NB4 (cell line): ENCODE measurements around the gene DOCK3.

Experiments
- DNase-seq: peaks from one replicate; pipeline ENCODE4 v3.0.0; 2010; ENCODE audit warnings: low read depth
- H3K4me3 ChIP-seq: one replicate; pipeline ENCODE4 v1.5.1; 2011; ENCODE audit warnings: mild to moderate bottlenecking, low read depth, low read length, moderate library complexity
- MYC ChIP-seq: IDR thresholded peaks from 2 replicates; pipeline ENCODE4 v1.6.1; 2011; ENCODE audit warnings: low read depth, low read length
- POLR2A ChIP-seq: IDR thresholded peaks from 2 replicates; pipeline ENCODE4 v1.6.1; 2011; ENCODE audit warnings: mild to moderate bottlenecking; ENCODE audit not compliant: insufficient read length; ENCODE audit errors: extremely low read depth
- TF ChIP-seq, protein P1 (sequence below): IDR thresholded peaks from 2 replicates; pipeline ENCODE4 v1.6.1; 2011; ENCODE audit warnings: low read depth, low read length
- TF ChIP-seq, protein P2 (sequence below): IDR thresholded peaks from one replicate; pipeline ENCODE4 v1.5.1; 2012; ENCODE audit warnings: low read depth, low read length

Gene DOCK3

DNA sequence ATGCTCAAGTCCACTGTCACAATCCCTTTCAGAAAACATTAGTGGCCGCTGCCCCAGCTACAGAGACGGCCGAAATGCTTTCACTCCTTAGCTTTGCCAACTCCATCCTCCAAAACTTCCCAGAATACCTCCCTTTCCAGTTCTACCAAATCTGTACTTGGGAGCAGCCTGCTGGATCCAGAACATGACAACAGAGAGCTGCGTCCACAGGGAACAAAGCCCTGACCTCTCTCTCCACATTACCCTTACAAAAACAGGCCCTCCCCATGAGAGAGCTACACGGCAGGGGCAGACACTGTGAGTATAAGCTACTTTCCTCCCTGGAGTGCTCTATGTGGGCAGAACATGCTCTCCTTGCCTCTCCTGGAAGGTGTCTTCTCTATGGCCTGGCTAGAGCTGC lies 722.7 kb downstream of the DOCK3 start:
- no peak for TF ChIP-seq MYC
- TF ChIP-seq, protein P1, sequence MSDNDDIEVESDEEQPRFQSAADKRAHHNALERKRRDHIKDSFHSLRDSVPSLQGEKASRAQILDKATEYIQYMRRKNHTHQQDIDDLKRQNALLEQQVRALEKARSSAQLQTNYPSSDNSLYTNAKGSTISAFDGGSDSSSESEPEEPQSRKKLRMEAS = no peak
- TF ChIP-seq, protein P2, sequence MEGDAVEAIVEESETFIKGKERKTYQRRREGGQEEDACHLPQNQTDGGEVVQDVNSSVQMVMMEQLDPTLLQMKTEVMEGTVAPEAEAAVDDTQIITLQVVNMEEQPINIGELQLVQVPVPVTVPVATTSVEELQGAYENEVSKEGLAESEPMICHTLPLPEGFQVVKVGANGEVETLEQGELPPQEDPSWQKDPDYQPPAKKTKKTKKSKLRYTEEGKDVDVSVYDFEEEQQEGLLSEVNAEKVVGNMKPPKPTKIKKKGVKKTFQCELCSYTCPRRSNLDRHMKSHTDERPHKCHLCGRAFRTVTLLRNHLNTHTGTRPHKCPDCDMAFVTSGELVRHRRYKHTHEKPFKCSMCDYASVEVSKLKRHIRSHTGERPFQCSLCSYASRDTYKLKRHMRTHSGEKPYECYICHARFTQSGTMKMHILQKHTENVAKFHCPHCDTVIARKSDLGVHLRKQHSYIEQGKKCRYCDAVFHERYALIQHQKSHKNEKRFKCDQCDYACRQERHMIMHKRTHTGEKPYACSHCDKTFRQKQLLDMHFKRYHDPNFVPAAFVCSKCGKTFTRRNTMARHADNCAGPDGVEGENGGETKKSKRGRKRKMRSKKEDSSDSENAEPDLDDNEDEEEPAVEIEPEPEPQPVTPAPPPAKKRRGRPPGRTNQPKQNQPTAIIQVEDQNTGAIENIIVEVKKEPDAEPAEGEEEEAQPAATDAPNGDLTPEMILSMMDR = no peak
- no peak for TF ChIP-seq POLR2A
- DNase-seq = no peak
- H3K4me3 ChIP-seq = no peak overlapping the region

DNA sequence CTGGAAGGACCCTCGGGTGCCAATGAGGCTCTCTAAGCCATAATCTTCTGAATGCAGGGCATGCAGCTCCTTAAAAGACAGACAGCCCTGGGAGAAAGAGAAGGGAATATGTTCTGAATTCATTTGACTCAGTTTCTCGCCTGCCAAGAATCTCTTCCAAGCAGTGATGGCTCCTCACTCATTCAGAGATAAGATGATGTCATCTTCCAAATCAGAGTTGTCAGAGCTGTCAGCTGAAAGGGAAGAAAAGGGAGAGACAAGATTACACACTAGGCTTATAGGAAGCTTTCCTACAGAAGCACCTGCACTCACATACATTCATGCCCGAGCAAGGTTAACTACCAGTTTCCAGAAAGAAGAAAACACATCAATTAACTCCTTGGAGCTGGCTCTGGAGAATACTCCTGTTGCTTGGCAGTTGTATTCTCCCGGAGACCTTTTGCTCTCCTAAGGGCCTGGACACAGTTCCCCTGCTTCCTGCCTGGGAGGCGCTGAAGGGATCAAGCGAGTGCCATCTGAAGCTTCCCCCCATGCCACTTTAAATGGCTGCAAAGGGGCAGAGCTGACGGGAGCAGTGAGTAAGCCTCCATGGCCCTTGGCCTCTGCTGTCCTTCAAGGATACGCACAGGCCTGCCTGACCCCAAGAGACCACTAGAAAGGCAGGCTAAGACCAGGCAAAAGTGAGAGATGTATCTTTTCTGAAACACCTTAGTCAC lies 724.0 kb downstream of the DOCK3 start:
- DNase-seq = no peak
- TF ChIP-seq, protein P1 = no peak
- H3K4me3 ChIP-seq = no peak overlapping the region

DNA sequence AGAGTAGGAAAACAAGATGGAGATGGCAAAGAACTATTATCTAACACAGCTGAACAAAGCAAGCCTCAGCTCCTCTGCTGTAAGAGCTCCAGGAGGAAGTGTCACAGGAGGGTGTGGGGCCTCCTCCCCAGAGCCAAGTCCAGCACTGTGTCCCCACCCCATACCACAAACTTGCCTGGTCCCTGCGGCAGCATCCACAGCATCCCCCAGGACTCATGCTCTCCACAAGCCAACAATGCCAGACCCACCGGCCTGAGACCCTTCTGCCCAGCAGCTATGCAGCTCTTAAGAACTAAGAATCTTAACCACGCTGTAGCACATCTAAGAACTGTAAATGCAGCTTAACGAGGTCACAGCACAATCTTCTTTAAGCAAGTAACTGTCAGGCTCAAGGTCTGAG lies 725.4 kb downstream of the DOCK3 start:
- DNase-seq = no peak
- TF ChIP-seq, protein P1 = no peak
- TF ChIP-seq, protein P2 = no peak
- no peak for TF ChIP-seq MYC
- TF ChIP-seq POLR2A = no peak

DNA sequence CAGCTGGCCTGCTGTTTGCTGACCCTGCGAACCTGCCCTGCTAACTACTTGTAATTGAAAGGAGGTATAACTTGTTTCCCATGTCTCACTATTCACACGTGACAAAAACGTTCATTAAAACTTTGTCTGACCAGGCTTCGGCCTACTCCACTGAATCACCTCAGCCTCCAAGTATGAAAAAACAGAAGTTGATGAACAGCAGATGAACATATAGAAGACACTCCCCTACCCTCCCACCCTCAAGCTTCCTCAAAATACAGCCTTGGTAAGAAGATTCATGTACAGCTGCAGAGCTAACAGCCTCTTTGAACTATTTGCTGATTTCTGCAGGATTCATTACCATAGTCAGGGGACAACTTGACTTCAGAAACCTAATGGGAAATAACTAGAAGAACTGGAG lies 727.0 kb downstream of the DOCK3 start:
- TF ChIP-seq MYC = peak; percentile 52; the same call in 1 of the 2 replicates
- TF ChIP-seq, protein P1 = peak; percentile 88
- TF ChIP-seq POLR2A = no peak
- no peak overlapping the region for H3K4me3 ChIP-seq
- peak; percentile 85 for DNase-seq

More for the DNA sequence above, 725.4 kb downstream of the DOCK3 start:
- H3K4me3 ChIP-seq = no peak overlapping the region

DNA sequence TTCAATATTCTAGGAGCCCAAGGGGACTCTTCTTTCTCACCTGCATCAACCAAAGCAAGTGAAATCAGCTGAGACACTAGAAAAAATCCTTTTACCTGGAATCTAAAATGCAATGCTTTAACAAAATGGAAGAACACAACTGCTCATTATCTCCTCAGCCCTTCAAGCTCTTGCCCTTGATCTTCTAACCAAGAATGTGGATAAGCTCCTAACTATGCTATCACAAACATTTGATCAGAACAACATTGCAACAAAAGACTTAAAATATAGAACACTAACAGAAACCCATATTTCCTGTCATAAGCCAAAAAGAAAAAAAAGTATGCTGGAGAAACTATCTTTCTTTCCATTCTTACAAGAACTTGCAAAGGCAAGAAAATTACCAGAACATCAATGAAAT lies 728.9 kb downstream of the DOCK3 start:
- TF ChIP-seq POLR2A = no peak
- TF ChIP-seq, protein P2 = no peak
- TF ChIP-seq, protein P1 = no peak
- no peak for TF ChIP-seq MYC
- H3K4me3 ChIP-seq = no peak overlapping the region
- no peak for DNase-seq

DNA sequence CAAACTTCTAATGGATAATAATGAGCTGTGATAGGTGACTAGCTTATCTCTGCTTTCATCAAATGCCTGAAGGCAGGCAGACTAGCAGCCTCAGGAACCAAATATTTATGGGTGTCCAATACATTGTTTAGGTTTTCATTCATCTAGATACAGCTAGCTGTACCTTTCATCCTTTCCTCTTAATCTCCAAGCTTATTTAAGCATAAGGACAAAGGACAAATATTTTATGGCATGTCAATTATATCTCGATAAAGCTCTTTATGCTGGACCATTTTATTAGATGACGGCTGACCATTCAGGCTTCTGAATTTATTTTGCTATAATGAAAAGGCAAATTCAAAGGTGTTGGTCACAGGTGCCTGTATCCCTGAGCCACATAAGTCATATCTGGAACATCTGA lies 733.3 kb downstream of the DOCK3 start:
- TF ChIP-seq POLR2A (no peak), MYC (no peak)
- TF ChIP-seq, protein P2 = no peak
- TF ChIP-seq, protein P1 = no peak
- no peak overlapping the region for H3K4me3 ChIP-seq
- no peak for DNase-seq
